Endothelial cell of umbilical vein (primary cell): ENCODE measurements around the gene BNC2. TPM values are rescaled to one million over a fixed set of nuclear protein-coding genes. Genes with fewer than 3 reads are reported as not detected.

Experiments
- BruUV-seq: library from RNA; stranded (reverse); fragments of 400-500 nt; replicated peaks from 2 replicates; lab custom pipeline; 2021; lab: Mats Ljungman, UMichigan
- CTCF ChIA-PET: fragments of 300-600, 350-600 bp; sonication (Branson Sonifier 250); formaldehyde crosslinking; loops from one replicate; lab custom pipeline; 2021; ENCODE audit warnings: antibody characterized with exemption, inconsistent platforms; lab: Charles Lee
- POLR2A ChIA-PET: fragments of 300-600, 350-600 bp; sonication (Branson Sonifier 250); formaldehyde crosslinking; loops from one replicate; lab custom pipeline; 2021; ENCODE audit warnings: antibody characterized with exemption, inconsistent platforms; lab: Charles Lee
- DNase-seq: peaks from one replicate; pipeline ENCODE4 v3.0.0-alpha.2; 2011; ENCODE audit warnings: low read depth, low spot score
- FAIRE-seq: peaks from 2 replicates; lab custom pipeline; 2011; peaks lifted over from hg19 to GRCh38; lab: Jason Lieb, UNC
- H2AFZ ChIP-seq: 2 replicates; pipeline ENCODE4 v1.6.0; 2012; ENCODE audit warnings: low read depth, low read length, control low read depth, inconsistent platforms
- H3K27ac ChIP-seq: 2 replicates; pipeline ENCODE4 v1.5.1; 2011; ENCODE audit warnings: low read depth, mild to moderate bottlenecking, control low read depth, low read length, moderate library complexity; ENCODE audit not compliant: insufficient read depth
- H3K27me3 ChIP-seq, 2 experiments: 2 replicates each; pipeline versions ENCODE4 v1.6.0 to v1.6.1; 2011; ENCODE audit warnings: low read length in 2 of 2, mixed read lengths in 1 of 2; ENCODE audit not compliant: control insufficient read depth in 2 of 2, insufficient read depth in 2 of 2
- H3K36me3 ChIP-seq, 2 experiments: 2 replicates in 1 of 2; 3 replicates in 1 of 2; pipeline ENCODE4 v1.5.1; 2011; ENCODE audit warnings: low read length in 2 of 2, mild to moderate bottlenecking in 1 of 2, moderate library complexity in 1 of 2; ENCODE audit not compliant: control insufficient read depth in 2 of 2, insufficient read depth in 2 of 2; ENCODE audit errors: extremely low read depth in 1 of 2
- H3K4me1 ChIP-seq: 3 replicates; pipeline ENCODE4 v1.5.1; 2011; ENCODE audit warnings: mild to moderate bottlenecking, low read length; ENCODE audit not compliant: control insufficient read depth, insufficient read depth; ENCODE audit errors: extremely low read depth
- H3K4me2 ChIP-seq: 2 replicates; pipeline ENCODE4 v1.6.1; 2011; ENCODE audit warnings: low read length, control low read depth, mixed read lengths; ENCODE audit not compliant: insufficient read depth
- H3K4me3 ChIP-seq, 3 experiments: fragments of 200-600 bp in 1 of 3; sonication (generic), shearing (Covaris generic) in 1 of 3; replicated peaks in 1 of 3; 2 replicates each; pipeline ENCODE4 v1.5.1; 2011 to 2016; ENCODE audit warnings: control low read depth in 3 of 3, low read length in 3 of 3, mild to moderate bottlenecking in 2 of 3, inconsistent platforms in 1 of 3, low read depth in 1 of 3, moderate library complexity in 1 of 3; ENCODE audit not compliant: insufficient read depth in 1 of 3
- H3K79me2 ChIP-seq: 2 replicates; pipeline ENCODE4 v1.6.0; 2012; ENCODE audit warnings: low read length, inconsistent platforms; ENCODE audit not compliant: control insufficient read depth, insufficient read depth
- H3K9ac ChIP-seq: replicated peaks from 2 replicates; pipeline ENCODE3; 2011; ENCODE audit warnings: low read length, control low read depth; ENCODE audit not compliant: insufficient read depth; ENCODE audit errors: extremely low read depth
- H3K9me1 ChIP-seq: replicated peaks from 3 replicates; pipeline ENCODE4 v1.6.0; 2011; ENCODE audit warnings: mild to moderate bottlenecking, low read length; ENCODE audit not compliant: control insufficient read depth, insufficient read depth; ENCODE audit errors: extremely low read depth
- H3K9me3 ChIP-seq: replicated peaks from 2 replicates; pipeline ENCODE4 v1.5.1; 2012; ENCODE audit warnings: low read length, inconsistent platforms; ENCODE audit not compliant: control insufficient read depth, insufficient read depth
- H4K20me1 ChIP-seq: replicated peaks from 2 replicates; pipeline ENCODE3; 2011; ENCODE audit warnings: mild to moderate bottlenecking, low read length; ENCODE audit not compliant: control insufficient read depth, insufficient read depth; ENCODE audit errors: extremely low read depth
- EZH2 ChIP-seq: IDR thresholded peaks from 2 replicates; pipeline ENCODE4 v1.6.1; 2012; ENCODE audit warnings: borderline replicate concordance, low read depth, mild to moderate bottlenecking, moderate library complexity, low read length, inconsistent platforms; ENCODE audit not compliant: severe bottlenecking
- FOS ChIP-seq: IDR thresholded peaks from 2 replicates; pipeline ENCODE4 v1.6.1; 2011; ENCODE audit warnings: mild to moderate bottlenecking, low read length, moderate library complexity, borderline replicate concordance; ENCODE audit not compliant: insufficient read depth
- JUN ChIP-seq: IDR thresholded peaks from 2 replicates; pipeline ENCODE4 v1.6.1; 2011; ENCODE audit warnings: borderline replicate concordance, low read depth; ENCODE audit not compliant: insufficient read length, insufficient read depth
- POLR2A ChIP-seq: IDR thresholded peaks from 2 replicates; pipeline ENCODE4 v1.6.1; 2012; ENCODE audit warnings: low read depth, mild to moderate bottlenecking, control low read depth, low read length
- POLR2AphosphoS5 ChIP-seq: IDR thresholded peaks from 2 replicates; pipeline ENCODE4 v1.6.1; 2012; ENCODE audit warnings: low read depth, mild to moderate bottlenecking, control low read depth, low read length, moderate library complexity; ENCODE audit not compliant: insufficient read depth
- dilution Hi-C: fragments of 300-500 bp; cut with MboI; formaldehyde crosslinking; loops from one replicate; pipeline ENCODE4 v1.15.0; 2019; ENCODE audit warnings: low sequenced_read_pairs; ENCODE audit not compliant: extremely low pct_ligation_motif_present
- intact Hi-C: fragments of 100-400 bp; cut with micrococcal nuclease; formaldehyde crosslinking; loops from one replicate; pipeline ENCODE4 v1.10.0; 2022
- polyA plus RNA-seq, 4 experiments: library from polyadenylated mRNA; depleted of rRNA in 3 of 4; stranded (reverse) in 3 of 4; unstranded in 1 of 4; fragments of >200 nt; gene quantifications; 2 replicates each; pipeline versions ENCODE4 v1.2.1 to v1.2.3, GENCODE V29; 2011 to 2012; ENCODE audit warnings: missing spikeins in 1 of 4
- total RNA-seq: library from RNA; stranded (reverse); gene quantifications from 2 replicates; pipeline ENCODE4 v1.2.3, GENCODE V29; 2021

The BNC2 gene
- total and polyA plus RNA-seq, 2 donors (not counting 3 experiments of a cell fraction or from before 2014, with no cell fraction given) = 12.1 to 34.3 TPM

DNA sequence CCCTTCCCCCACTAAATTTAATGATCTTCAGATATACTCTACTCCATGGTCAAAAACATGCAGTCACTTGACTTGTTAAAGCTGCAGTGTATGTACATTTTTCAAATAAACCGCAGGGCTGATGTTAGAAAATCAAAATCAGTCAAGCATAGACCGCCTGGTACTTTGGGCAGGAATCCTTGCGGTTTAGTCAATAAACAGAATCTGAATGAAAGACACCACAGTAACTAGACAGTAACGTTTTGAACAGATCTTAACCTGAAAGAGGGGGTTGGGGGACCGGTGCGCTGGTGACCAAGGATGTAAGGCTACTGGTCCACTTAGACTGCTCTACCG lies 188.8 kb downstream of the BNC2 start:
- Histone ChIP-seq H3K9ac (no peak overlapping the region), H3K27ac (no peak overlapping the region), H3K9me3 (no peaks in the 10 kb centered on the region), H3K4me1 (peaks cover 4% of the 10 kb centered on the region), H3K36me3 (peaks cover 0 to 3% of the 10 kb centered on the region in 2 experiments), H2AFZ (no peak overlapping the region), H3K4me3 (no peak overlapping the region), H3K79me2 (peaks cover 24% of the 10 kb centered on the region), H3K27me3 (no peaks in the 10 kb centered on the region), H3K9me1 (no peaks in the 10 kb centered on the region), H3K4me2 (no peak overlapping the region), H4K20me1 (no peaks in the 10 kb centered on the region)
- CTCF ChIA-PET = no interaction called here
- TF ChIP-seq FOS (no peak), POLR2AphosphoS5 (no peak), EZH2 (no peak), JUN (no peak)
- DNase-seq (no peak), FAIRE-seq (no peak)
- intact Hi-C loops (loop anchor here (2.0 kb wide), 1 partner anchor 45 kb away; no protein-coding TSS in a partner anchor), dilution Hi-C loops (no loop called here)
- BruUV-seq = no TSS peak
- POLR2A ChIA-PET = no interaction called here

DNA sequence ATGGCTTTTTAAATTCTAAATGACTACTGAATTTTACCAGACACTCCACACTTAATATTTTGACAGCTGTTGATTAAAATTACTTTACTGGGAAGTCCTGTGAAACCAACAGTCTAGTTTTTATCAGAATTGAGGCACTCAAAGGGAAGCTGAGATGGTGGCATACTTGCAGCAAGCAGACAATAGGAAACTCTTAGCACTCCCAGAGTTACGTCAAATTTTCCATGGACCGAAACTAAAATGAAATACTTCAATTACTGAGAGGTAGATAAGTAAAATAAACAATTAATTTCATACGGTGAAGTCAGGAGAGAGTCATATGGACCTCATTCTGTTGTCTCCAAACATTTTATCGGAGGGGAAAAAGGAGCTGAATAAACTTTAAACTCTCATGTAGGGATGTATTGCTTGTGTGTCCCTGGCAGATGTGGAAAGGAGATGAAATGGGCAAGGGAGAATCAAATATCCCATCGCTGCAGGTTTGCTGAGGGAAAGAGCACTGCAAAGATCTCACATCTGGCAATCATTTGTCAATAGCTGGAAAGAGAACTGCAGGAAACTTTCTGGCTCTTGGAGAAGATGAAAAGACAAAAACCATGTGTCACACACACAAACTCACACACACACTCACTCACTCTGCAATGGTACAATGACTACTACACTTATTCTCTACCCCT lies 189.4 kb downstream of the BNC2 start:
- peak overlapping the region; percentile 18 for H3K4me2 ChIP-seq
- POLR2A ChIA-PET = no interaction called here

More for the DNA sequence above, 189.4 kb downstream of the BNC2 start:
- FAIRE-seq (no peak), DNase-seq (peak; percentile 75)
- H3K9me3 ChIP-seq = no peaks in the 10 kb centered on the region
- H3K36me3 ChIP-seq = peaks cover 0 to 3% of the 10 kb centered on the region in 2 experiments
- dilution Hi-C loops (no loop called here), intact Hi-C loops (loop anchor here (2.0 kb wide), 1 partner anchor 46 kb away; no protein-coding TSS in a partner anchor)
- no peak overlapping the region for H2AFZ ChIP-seq
- H3K27ac ChIP-seq = no peak overlapping the region
- CTCF ChIA-PET = no interaction called here
- no peaks in the 10 kb centered on the region for H3K27me3 ChIP-seq
- H3K79me2 ChIP-seq = peaks cover 27% of the 10 kb centered on the region
- TF ChIP-seq POLR2A (no peak), EZH2 (no peak)
- H4K20me1 ChIP-seq = no peaks in the 10 kb centered on the region
- no peak overlapping the region for H3K9ac ChIP-seq
- H3K4me1 ChIP-seq = peaks cover 4% of the 10 kb centered on the region
- no peaks in the 10 kb centered on the region for H3K9me1 ChIP-seq
- H3K4me3 ChIP-seq = no peak overlapping the region
- BruUV-seq = no TSS peak
